OCI-LY1 (cell line): ENCODE measurements around the gene SMAD3.

Experiments
- EZH2 ChIP-seq: fragments of 200-600 bp; sonication (generic), shearing (Covaris generic); IDR thresholded peaks from 2 replicates; pipeline ENCODE4 v1.8.0; 2017; ENCODE audit warnings: borderline replicate concordance, mixed run types, mild to moderate bottlenecking, antibody characterized with exemption, low read length, moderate library complexity, mixed read lengths
- TF ChIP-seq, protein P1 (sequence below): fragments of 200-600 bp; sonication (generic), shearing (Covaris generic); IDR thresholded peaks from 2 replicates; pipeline ENCODE4 v1.5.1; 2017; ENCODE audit warnings: mild to moderate bottlenecking, antibody characterized with exemption, low read length, moderate library complexity, mixed read lengths

DNA sequence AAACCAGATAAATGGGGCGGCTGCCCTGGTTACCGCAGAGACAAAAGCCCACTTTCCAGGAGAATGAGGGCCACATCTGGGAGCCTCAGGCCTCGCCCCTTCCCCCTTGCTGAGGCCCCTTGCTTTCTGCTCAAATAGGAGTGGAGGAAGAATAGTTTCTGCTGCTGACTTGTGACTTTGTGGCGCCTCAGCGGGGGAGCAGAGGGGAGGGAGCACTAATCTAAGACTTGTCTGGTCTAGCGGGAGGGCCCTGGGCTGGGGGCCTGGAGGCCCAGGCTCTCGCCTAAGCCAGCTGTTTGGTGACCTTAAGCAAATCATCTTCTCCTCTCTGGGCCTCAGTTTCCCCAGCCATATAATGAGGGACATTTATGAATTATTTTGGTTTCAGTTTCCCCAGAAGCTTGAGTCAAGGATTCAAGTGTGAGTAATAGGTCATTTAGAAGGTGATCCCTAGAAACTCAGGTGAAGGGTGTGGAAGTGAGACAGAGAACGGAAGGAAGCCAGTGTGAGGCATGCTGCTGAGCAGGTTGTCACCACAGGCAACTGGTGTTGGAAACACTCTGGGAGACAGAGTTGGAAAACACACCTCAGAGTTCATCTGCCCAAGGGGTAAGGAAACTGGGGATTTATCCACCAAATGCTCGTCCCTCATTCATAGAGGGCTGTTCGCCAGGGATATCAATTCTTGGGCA lies 25.9 kb upstream of the SMAD3 start:
- no peak for TF ChIP-seq EZH2
- TF ChIP-seq, protein P1, sequence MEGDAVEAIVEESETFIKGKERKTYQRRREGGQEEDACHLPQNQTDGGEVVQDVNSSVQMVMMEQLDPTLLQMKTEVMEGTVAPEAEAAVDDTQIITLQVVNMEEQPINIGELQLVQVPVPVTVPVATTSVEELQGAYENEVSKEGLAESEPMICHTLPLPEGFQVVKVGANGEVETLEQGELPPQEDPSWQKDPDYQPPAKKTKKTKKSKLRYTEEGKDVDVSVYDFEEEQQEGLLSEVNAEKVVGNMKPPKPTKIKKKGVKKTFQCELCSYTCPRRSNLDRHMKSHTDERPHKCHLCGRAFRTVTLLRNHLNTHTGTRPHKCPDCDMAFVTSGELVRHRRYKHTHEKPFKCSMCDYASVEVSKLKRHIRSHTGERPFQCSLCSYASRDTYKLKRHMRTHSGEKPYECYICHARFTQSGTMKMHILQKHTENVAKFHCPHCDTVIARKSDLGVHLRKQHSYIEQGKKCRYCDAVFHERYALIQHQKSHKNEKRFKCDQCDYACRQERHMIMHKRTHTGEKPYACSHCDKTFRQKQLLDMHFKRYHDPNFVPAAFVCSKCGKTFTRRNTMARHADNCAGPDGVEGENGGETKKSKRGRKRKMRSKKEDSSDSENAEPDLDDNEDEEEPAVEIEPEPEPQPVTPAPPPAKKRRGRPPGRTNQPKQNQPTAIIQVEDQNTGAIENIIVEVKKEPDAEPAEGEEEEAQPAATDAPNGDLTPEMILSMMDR: no peak
